ENCODE results near the gene HOXD4.

DNA sequence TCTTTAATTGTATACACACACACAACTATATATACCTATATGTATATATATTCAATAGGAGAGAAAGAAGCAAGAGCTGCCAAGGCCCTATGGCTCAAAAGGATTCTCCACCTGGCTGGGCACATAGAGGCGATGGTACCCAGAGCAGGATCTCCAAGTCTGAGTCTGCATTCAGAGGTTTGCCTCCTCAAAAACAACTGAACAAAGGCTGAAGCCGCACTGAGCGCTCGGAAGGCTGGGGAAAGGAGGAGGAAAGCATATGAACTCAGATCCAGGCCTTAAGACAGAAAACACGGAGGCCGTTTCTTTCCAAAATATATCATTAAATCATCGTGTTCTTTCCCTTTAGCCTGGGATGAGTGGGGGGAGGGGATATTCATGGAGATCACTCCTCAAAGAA is 48.2 kb upstream of the HOXD4 start:
- TF ChIP-seq, protein P1, sequence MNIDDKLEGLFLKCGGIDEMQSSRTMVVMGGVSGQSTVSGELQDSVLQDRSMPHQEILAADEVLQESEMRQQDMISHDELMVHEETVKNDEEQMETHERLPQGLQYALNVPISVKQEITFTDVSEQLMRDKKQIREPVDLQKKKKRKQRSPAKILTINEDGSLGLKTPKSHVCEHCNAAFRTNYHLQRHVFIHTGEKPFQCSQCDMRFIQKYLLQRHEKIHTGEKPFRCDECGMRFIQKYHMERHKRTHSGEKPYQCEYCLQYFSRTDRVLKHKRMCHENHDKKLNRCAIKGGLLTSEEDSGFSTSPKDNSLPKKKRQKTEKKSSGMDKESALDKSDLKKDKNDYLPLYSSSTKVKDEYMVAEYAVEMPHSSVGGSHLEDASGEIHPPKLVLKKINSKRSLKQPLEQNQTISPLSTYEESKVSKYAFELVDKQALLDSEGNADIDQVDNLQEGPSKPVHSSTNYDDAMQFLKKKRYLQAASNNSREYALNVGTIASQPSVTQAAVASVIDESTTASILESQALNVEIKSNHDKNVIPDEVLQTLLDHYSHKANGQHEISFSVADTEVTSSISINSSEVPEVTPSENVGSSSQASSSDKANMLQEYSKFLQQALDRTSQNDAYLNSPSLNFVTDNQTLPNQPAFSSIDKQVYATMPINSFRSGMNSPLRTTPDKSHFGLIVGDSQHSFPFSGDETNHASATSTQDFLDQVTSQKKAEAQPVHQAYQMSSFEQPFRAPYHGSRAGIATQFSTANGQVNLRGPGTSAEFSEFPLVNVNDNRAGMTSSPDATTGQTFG (tag by site-specific recombination; IDR thresholded peaks at IDR 0.05; ENCODE audit: borderline replicate concordance) = no peak
- TF ChIP-seq, protein P2, sequence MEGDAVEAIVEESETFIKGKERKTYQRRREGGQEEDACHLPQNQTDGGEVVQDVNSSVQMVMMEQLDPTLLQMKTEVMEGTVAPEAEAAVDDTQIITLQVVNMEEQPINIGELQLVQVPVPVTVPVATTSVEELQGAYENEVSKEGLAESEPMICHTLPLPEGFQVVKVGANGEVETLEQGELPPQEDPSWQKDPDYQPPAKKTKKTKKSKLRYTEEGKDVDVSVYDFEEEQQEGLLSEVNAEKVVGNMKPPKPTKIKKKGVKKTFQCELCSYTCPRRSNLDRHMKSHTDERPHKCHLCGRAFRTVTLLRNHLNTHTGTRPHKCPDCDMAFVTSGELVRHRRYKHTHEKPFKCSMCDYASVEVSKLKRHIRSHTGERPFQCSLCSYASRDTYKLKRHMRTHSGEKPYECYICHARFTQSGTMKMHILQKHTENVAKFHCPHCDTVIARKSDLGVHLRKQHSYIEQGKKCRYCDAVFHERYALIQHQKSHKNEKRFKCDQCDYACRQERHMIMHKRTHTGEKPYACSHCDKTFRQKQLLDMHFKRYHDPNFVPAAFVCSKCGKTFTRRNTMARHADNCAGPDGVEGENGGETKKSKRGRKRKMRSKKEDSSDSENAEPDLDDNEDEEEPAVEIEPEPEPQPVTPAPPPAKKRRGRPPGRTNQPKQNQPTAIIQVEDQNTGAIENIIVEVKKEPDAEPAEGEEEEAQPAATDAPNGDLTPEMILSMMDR (tag by site-specific recombination; IDR thresholded peaks at IDR 0.05) = no peak
- no peak for TF ChIP-seq MYNN (tag by site-specific recombination; IDR thresholded peaks at IDR 0.05; ENCODE audit: borderline replicate concordance)
- TF ChIP-seq BCL11A (tag by site-specific recombination; IDR thresholded peaks at IDR 0.05; ENCODE audit: low read depth) = no peak
- TF ChIP-seq KLF9 (tag by site-specific recombination; IDR thresholded peaks at IDR 0.05; ENCODE audit: low read depth) = no peak
- no peak for TF ChIP-seq REPIN1 (tag by site-specific recombination; IDR thresholded peaks at IDR 0.05; ENCODE audit: low read depth)
- TF ChIP-seq SP2 (tag by site-specific recombination; IDR thresholded peaks at IDR 0.05) = no peak
- TF ChIP-seq, protein P3, sequence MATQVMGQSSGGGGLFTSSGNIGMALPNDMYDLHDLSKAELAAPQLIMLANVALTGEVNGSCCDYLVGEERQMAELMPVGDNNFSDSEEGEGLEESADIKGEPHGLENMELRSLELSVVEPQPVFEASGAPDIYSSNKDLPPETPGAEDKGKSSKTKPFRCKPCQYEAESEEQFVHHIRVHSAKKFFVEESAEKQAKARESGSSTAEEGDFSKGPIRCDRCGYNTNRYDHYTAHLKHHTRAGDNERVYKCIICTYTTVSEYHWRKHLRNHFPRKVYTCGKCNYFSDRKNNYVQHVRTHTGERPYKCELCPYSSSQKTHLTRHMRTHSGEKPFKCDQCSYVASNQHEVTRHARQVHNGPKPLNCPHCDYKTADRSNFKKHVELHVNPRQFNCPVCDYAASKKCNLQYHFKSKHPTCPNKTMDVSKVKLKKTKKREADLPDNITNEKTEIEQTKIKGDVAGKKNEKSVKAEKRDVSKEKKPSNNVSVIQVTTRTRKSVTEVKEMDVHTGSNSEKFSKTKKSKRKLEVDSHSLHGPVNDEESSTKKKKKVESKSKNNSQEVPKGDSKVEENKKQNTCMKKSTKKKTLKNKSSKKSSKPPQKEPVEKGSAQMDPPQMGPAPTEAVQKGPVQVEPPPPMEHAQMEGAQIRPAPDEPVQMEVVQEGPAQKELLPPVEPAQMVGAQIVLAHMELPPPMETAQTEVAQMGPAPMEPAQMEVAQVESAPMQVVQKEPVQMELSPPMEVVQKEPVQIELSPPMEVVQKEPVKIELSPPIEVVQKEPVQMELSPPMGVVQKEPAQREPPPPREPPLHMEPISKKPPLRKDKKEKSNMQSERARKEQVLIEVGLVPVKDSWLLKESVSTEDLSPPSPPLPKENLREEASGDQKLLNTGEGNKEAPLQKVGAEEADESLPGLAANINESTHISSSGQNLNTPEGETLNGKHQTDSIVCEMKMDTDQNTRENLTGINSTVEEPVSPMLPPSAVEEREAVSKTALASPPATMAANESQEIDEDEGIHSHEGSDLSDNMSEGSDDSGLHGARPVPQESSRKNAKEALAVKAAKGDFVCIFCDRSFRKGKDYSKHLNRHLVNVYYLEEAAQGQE (tag by site-specific recombination; IDR thresholded peaks at IDR 0.05) = no peak
